KG1 (cell line): ENCODE measurements around the gene SRSF7.
"Not testable (repeated sequence)": the region's sequence is repeated elsewhere in the genome, so short reads cannot be mapped to it uniquely, and the experiment has no call there.

Source experiments
- DNase-seq: peaks from one replicate; lab custom pipeline; 2025; lab: John Stamatoyannopoulos, UW

The SRSF7 gene

GRCh38 chr2:38754049-38754448 lies 2.9 kb upstream of the SRSF7 start:
- no peak for DNase-seq

- DNase-seq = peak; percentile 85
These were observed 642 bp upstream of the SRSF7 start for GRCh38 chr2:38751596-38752410.

DNA sequence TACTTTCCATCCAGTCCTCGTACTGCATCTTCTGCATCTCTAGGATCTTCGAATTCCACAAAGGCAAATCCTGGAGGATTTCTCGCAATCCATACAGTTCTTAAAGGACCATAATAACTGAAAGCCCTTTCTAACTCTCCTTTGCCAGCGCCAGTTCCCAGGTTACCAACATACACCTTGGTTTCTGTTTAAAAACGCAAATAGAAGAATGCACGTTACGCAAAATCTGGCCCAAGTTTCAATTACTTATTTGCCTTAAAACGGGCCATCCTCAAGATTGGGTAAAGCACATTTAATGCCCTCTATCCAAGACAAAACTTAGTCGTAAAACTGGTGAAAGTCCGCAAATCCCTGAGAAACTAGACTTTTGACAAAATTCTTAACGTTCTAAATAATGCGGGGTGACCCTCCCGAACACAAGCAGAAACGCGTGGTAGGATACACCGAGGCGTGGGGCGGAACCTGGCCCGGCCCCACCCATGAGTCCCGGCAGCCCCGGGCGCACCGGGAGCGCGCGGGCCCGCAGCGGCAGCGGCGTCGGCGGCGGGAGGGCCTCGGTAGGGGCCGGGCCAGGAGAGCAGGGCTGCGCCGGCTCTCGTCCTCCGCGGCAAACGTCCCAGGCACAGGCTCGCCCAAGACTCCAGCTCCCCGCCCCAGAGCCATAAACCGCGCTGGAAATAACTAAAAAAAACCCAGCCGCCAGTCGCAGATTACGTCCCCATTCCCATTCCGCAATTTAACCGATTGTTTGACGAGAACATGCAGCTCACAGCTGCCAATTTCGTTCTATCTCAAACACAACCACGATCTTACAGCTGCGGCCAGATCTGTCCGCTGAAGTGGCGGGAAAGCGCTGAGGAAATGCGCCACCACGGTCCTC lies 910 bp downstream of the SRSF7 start:
- DNase-seq = no peak

GRCh38 chr2:38748943-38749804 lies 2.0 kb downstream of the SRSF7 start:
- no peak for DNase-seq

GRCh38 chr2:38748391-38748790 lies 2.8 kb downstream of the SRSF7 start:
- no peak for DNase-seq

DNA sequence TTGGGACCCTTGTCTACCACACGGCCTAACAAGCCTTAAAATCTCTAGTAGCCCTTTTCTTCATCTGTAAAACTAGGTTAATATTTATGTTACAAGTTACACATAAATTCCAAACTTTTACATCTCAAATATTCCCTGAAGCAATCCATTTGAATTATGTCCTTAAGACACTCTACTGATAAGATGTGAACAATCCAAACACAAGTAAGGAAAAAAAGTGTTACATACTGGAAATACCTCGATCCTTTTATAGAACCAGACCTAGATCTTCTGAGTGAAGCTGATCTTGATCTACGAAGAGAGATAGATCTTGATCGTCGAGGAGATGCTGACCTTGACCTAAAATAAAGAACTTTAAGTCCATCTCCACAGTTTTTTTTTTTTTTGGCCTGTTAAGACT lies 3.3 kb downstream of the SRSF7 start:
- DNase-seq = no peak

- no peak for DNase-seq
These were observed 4.1 kb downstream of the SRSF7 start for GRCh38 chr2:38747007-38747424.

DNA sequence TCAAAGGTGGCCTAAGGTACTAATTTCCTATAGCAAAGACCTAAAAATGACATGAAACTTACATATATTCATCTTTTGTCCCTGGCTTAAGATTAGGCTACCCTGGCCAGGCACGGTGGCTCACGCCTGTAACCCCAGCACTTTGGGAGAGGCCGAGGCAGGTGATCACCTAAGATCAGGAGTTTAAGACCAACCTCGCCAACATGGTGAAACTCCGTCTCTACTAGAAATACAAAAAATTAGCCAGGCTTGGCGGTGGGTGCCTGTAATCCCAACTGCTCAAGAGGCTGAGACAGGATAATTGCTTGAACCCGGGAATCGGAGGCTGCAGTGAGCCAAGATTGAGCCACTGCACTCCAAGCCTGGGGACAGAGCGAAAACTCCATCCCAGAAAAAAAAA lies 5.9 kb downstream of the SRSF7 start:
- no peak for DNase-seq

GRCh38 chr2:38744399-38744780 lies 6.8 kb downstream of the SRSF7 start:
- no peak for DNase-seq

- no peak for DNase-seq
These were observed 7.3 kb downstream of the SRSF7 start for GRCh38 chr2:38743672-38744398.

DNA sequence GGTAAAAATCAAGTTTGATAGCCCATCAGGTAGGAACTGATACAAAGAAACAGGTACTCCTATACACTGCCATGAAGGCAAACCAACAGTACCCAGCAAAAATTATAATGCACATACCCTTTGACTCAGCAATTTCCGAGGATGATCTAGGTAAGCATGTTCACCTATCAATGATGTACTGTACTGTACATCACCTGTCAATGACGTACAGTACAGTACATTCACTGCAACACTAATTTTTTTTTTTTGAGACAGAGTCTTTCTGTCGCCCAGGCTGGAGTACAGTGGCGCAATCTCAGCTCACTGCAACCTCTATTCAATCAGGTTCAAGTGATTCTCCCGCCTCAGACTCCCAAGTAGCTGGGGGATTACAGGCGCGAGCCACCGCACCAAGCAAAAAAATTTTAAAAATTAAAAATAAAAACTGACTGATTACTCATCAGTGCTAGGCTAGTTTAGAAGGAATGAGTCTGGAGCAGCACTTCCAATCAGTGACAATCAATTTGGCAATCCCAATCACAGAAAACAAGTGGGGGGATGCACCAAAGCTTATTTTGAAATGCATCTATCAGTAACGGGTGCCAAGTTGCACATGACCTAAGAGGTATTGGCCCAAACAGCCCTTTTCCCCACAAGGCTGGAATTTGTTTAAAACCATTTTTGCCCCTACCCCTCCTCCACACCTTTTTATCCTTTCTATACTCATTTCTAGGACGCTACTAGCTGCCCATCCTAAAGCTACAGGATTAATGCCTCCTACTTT lies 8.2 kb downstream of the SRSF7 start:
- DNase-seq = no peak

DNA sequence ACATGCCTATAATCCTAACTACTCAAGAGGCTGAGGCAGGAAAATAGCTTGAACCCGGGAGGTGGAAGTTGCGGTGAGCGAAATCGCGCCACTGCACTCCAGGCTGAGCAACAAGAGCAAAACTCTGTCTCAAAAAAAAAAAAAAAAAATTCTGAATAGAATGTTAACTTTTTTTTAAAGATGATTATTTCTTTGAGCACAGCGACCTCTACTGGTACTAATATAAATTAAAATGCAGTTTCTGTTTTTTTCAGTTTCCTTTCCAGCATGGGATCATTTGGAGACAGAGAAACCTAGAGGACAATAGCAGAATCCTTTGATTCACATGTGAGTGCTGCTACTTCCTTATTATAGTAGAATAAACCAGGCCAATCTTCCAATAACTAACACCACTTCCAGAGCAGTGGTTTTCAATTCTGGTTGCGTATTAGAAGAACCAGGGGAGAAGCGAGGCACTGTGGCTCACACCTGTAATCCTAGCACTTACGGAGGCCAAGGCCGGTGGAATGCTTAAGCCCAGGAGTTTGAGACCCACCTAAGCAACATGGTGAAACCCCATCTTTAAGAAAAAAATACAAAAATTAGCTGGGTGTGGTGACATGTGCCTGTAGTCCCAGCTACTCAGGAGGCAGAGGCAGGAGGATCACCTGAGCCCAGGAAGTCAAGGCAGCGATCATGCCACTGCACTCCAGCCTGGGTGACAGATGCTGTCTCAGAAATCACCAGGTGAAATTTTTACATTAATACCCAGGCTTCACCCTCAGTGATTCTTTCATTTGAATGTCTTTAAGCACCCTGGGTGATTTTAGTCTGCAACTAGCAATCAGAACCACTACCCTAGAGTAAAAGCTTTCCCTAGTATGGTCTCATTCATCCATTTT lies 10.1 kb downstream of the SRSF7 start:
- no peak for DNase-seq

DNA sequence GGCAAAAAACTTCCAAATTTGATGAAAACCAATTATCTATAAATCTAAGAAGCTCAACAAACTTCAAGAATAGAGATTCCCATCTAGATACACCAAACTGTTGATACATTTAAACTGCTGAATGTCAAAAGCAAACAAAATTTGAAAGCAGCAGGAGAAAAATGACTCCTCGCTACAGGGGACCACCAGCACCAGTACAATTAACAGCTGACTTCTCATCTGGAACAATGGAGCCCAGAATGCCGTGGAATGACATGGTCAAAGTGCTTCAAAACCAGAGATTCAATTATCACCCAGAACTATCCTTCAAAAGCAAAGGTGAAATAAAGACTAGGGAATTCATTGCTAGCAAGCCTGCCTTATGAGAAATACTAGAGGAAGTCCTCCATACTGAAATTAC lies 11.6 kb downstream of the SRSF7 start:
- DNase-seq = no peak

GRCh38 chr2:38737925-38738324 lies 13.2 kb downstream of the SRSF7 start:
- no peak for DNase-seq

- not testable (repeated sequence) for DNase-seq
These were observed 14.0 kb downstream of the SRSF7 start for GRCh38 chr2:38737000-38737698.

GRCh38 chr2:38735999-38736320 lies 15.2 kb downstream of the SRSF7 start:
- no peak for DNase-seq

GRCh38 chr2:38734299-38735058 lies 16.7 kb downstream of the SRSF7 start:
- no peak for DNase-seq

DNA sequence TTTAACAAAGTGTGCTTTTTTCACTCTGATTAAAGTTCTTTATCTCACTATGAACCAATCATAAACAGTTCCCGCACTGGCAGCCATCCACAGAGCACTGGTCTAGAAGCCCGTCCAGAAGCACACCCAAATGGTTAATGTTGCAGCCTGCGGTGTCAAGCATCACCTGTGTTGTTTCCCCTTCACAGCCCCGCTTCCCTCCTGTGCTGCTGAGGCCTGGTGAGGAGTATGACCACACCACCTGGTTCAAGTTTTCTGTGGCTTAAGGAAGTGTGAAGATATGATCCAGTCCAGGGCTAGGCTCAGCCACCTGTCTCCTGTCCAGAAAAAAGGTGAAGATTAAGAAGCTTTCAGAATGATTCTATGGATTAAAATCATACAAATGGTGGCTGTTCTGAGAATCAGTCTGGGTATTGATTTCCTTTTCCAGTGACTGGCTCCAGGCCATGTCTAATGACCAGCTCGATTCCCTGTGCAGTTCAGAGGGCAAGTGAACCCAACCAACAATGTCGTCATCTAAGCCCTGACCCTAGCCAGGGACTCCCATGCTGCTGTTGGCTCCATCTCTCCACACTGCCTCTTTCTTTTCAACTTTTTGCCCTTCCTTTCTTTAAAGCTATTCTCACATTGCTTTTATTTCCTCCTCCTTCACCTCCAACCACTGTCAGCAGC lies 17.7 kb downstream of the SRSF7 start:
- DNase-seq = no peak
